Tongue (tissue), 2 donors: ENCODE measurements around the gene LHPP. TPM values are rescaled to one million over a fixed set of nuclear protein-coding genes. Genes with fewer than 3 reads are reported as not detected.
A peak's percentile ranks its signal among the peaks of the same experiment; 100 is the strongest.

Experiments
- DNase-seq: peaks from one replicate; pipeline ENCODE4 v3.0.0-alpha.2; 2015
- total RNA-seq: library from RNA; depleted of rRNA; stranded (reverse); fragments of >200 nt; gene quantifications from one replicate; pipeline ENCODE4 v1.2.3, GENCODE V29; 2014

LHPP gene
- total RNA-seq, 1 donor from 2014 or later: 12.1 TPM

GRCh38 chr10:124644771-124645415, 183.3 kb downstream of the LHPP start:
- no peak for DNase-seq

- peak; percentile 50 for DNase-seq
Observed at GRCh38 chr10:124645467-124646095, 184.0 kb downstream of the LHPP start.

- DNase-seq: peak; percentile 42
Observed at GRCh38 chr10:124646483-124647352, 185.1 kb downstream of the LHPP start.

- peak; percentile 62 for DNase-seq
Observed at GRCh38 chr10:124647421-124648130, 186.0 kb downstream of the LHPP start.

GRCh38 chr10:124648131-124648475, 186.5 kb downstream of the LHPP start:
- peak; percentile 32 for DNase-seq

- DNase-seq: peak; percentile 97
Observed at GRCh38 chr10:124648738-124649137, 187.1 kb downstream of the LHPP start.

GRCh38 chr10:124649214-124649613, 187.6 kb downstream of the LHPP start:
- DNase-seq: peak; percentile 88

- no peak for DNase-seq
Observed at GRCh38 chr10:124650263-124650662, 188.6 kb downstream of the LHPP start.

GRCh38 chr10:124650820-124651401, 189.3 kb downstream of the LHPP start:
- DNase-seq: no peak

- DNase-seq: no peak
Observed at GRCh38 chr10:124651402-124651891, 189.8 kb downstream of the LHPP start.

GRCh38 chr10:124652200-124652599, 190.6 kb downstream of the LHPP start:
- DNase-seq: no peak

GRCh38 chr10:124652701-124653100, 191.1 kb downstream of the LHPP start:
- DNase-seq: no peak

GRCh38 chr10:124653311-124653710, 191.7 kb downstream of the LHPP start:
- no peak for DNase-seq

- DNase-seq: no peak
Observed at GRCh38 chr10:124653811-124654651, 192.4 kb downstream of the LHPP start.

- DNase-seq: peak; percentile 31
Observed at GRCh38 chr10:124654686-124655085, 193.1 kb downstream of the LHPP start.

- no peak for DNase-seq
Observed at GRCh38 chr10:124655191-124656112, 193.8 kb downstream of the LHPP start.

- DNase-seq: no peak
Observed at GRCh38 chr10:124656113-124656490, 194.5 kb downstream of the LHPP start.

GRCh38 chr10:124656541-124656940, 194.9 kb downstream of the LHPP start:
- DNase-seq: no peak

- DNase-seq: peak; percentile 42
Observed at GRCh38 chr10:124657806-124658205, 196.2 kb downstream of the LHPP start.
